GM11168 (cell line): Measurements from ENCODE around the gene CFAP410.
"Not testable (repeated sequence)": the region's sequence is repeated elsewhere in the genome, so short reads cannot be mapped to it uniquely, and the experiment has no call there.

Experiments
- in situ Hi-C: fragments of 300-500 bp; cut with MboI; formaldehyde crosslinking; loops from one replicate; pipeline ENCODE4 v1.12.0; 2022; ENCODE audit warnings: low sequenced_read_pairs; ENCODE audit not compliant: unreplicated experiment

The CFAP410 gene

DNA sequence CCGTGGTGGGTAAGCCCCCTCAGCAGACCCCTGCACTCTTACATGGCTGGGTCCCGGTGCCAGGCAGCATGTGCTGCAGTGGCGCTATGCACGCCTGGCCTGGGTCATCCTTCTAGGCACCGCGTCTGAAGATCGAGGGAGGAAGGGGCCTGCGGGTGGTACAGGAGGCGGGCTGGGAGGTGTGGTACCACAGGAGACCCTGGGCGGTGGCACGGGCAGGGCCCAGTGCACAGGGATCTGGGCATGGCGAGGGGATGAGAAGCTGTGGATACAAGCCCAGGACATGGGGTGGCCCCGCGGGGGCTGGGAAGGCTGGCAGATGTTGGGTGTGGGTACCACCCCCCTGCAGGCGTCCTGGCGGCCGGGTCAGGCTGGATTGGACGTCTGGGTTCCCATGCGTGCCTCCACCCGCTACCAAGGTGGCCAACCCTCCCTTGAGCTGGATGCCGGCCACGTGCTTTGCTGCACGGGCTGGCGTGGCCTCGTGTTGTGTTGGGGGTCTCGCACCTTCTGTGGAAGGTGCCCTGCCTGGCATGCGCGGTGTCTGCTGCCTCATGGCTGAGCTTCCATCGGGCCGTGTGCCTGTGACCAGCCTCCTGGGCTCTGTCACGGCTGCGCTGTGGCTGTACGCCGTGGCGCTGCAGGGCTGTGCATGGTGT is 19.7 kb downstream of the CFAP410 start:
- in situ Hi-C loops, result no loop called here

DNA sequence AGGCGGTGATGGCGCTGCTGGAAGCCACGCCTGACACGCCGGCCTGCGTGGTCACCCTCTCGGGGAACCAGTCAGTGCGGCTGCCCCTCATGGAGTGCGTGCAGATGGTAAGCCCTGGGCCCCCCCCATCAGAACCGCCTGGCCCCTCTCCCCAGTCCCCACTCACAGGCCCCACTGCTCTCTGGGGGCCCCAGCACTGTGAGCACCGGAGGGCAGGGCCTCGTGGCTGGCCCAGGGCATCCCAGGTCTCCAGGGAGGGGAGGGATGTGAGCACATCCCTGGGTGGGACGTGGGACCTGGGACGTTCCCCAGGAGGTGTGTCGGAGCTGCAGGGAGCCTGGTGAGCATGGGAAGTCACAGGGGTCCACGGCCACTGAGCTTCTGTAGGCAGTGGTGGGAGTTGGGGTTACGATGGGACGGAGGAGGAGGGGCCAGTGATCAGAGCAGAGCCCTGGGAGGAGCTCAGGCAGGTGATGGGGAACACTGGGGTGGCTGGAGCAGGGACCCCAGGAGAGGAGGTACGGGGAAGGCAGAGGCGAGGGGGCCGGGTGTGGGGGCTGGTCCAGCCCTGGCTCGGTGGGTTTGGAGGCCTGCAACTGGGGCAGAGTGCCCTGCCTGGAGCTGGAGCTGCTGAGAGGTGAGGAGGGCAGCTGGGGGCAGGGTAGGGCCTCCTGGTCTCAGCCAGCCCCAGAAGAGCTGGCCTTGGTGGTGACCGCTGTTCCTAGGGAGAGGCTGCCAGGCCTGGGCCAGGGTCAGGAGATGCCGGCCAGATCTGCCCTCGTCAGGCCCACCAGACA is 20.5 kb downstream of the CFAP410 start:
- in situ Hi-C loops, result no loop called here

- in situ Hi-C loops, result no loop called here
These were observed 21.3 kb downstream of the CFAP410 start for GRCh38 chr21:44317871-44318270.

GRCh38 chr21:44317241-44317782 is 21.9 kb downstream of the CFAP410 start:
- in situ Hi-C loops, result no loop called here

DNA sequence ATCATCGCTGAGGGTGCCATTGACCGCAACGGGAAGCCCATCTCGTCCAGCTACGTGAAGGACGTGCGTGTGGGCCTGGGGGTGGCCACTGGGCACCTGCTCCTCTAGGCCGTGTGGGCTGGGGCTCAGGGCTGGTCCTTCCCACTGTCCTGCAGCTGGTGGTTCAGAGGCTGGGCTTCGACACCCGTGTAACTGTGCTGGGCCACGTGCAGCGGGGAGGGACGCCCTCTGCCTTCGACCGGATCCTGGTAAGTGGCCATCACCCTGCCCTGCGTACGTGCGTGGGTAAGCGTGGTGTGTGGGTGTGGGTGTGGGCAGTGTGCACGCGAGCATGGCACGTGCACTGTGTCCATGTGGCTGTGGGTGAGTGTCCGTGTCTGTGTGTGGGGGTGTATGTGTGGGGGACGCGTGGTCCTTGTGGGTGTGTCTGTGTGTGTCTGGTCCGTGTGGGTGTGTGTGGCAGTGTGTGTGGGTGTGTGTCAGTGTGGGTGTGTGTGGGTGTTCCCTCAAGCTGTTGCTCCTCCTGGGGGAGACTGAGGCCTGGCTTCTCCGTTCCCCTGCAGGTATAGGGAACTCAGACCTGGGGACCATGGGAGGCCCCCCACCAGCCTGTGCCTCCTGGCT is 22.8 kb downstream of the CFAP410 start:
- in situ Hi-C loops, result no loop called here

GRCh38 chr21:44315691-44316203 is 23.4 kb downstream of the CFAP410 start:
- in situ Hi-C loops, result no loop called here

GRCh38 chr21:44314561-44314960 is 24.6 kb downstream of the CFAP410 start:
- in situ Hi-C loops, result no loop called here

DNA sequence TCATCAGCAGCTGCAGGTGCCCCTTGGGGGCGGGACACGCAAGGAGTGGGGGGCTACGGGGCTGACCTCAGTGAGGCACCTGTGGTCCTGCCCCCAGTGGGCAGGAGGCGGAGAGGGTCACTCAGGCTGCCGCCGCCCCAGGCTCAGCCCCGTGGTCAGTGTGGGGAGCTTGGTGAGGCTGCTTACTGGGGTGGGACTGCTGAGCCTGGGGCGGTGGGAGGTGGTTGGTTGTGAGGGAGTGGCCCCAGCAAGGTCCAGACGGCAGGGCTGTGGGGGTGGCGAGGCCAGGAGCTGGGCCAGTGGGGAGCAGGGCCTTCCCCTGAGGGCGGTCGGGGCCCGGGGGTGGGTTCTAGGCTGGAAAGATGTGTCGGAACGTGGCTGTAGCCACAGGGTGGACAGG is 25.1 kb downstream of the CFAP410 start:
- in situ Hi-C loops, result no loop called here

GRCh38 chr21:44313451-44313850 is 25.7 kb downstream of the CFAP410 start:
- in situ Hi-C loops, result no loop called here

- in situ Hi-C loops, result no loop called here
These were observed 26.5 kb downstream of the CFAP410 start for GRCh38 chr21:44312716-44313115.

GRCh38 chr21:44312089-44312488 is 27.1 kb downstream of the CFAP410 start:
- in situ Hi-C loops, result no loop called here

GRCh38 chr21:44310628-44311507 is 28.3 kb downstream of the CFAP410 start:
- in situ Hi-C loops, result no loop called here

DNA sequence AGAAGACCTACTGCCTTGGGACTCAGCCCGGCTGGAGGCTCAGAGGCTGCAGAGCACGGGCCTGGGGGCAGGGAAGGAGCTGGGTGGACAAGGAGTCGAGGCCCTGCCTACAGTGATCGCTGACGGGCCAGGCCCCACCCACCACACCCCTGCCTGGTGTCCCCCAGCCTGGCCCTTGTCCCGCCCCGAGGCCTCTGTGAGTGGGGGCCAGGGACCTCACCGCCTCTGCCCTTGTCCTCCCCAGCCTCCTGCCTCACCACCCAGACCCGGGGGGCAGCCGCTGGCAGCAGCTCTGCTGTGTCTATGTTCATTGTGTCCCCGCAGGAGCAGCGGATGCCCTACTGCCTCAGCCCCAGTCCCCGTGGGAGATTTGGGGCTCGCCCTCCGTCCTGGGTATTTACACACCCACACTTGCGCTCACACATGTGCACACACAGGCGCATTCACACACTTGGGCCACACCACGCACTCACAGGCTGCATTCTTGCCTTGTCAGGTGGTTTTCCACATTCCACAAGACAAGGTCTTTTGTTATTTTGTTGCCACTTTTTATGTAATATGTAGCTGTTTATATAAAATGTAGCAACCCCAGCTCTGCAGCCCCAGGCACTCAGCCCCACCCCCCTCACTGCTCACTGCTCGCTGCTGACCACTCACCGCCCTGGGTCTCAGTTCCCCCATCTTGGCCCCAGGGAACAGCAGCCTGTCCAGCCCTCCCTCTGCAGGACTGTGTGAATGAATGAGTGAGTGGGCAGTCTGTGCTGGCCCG is 32.1 kb downstream of the CFAP410 start:
- in situ Hi-C loops, result no loop called here

GRCh38 chr21:44305691-44306090 is 33.5 kb downstream of the CFAP410 start:
- in situ Hi-C loops, result no loop called here

- in situ Hi-C loops, result no loop called here
These were observed 34.3 kb downstream of the CFAP410 start for GRCh38 chr21:44304877-44305293.

GRCh38 chr21:44304011-44304616 is 35.1 kb downstream of the CFAP410 start:
- in situ Hi-C loops, result no loop called here

- in situ Hi-C loops, result no loop called here
These were observed 35.7 kb downstream of the CFAP410 start for GRCh38 chr21:44303490-44303981.

GRCh38 chr21:44302573-44303401 is 36.4 kb downstream of the CFAP410 start:
- in situ Hi-C loops, result not testable (repeated sequence)
